ENCODE data around the gene PLEK.

GRCh38 chr2:68342470-68342869, 22.6 kb upstream of the PLEK start:
- no peak for TF ChIP-seq CTCF (IDR thresholded peaks at IDR 0.05)
- TF ChIP-seq POLR2A (IDR thresholded peaks at IDR 0.05), result no peak
